HepG2 (cell line): ENCODE data around the gene NELL1. TPM values are rescaled to one million over a fixed set of nuclear protein-coding genes. Genes with fewer than 3 reads are reported as not detected.

Experiments
- ATAC-seq: fragments of 200-7000 bp; cut with Tn5 transposase; 3 replicates; pipeline ENCODE4 v1.9.1; 2020; ENCODE audit warnings: mild to moderate bottlenecking, moderate library complexity
- BruUV-seq: library from RNA; stranded (reverse); fragments of 400-500 nt; replicated peaks from 2 replicates; lab custom pipeline; 2021; lab: Mats Ljungman, UMichigan
- CTCF ChIA-PET: fragments of 300-600 bp; formaldehyde crosslinking; extraction: SDS; loops from one replicate; lab custom pipeline; 2021; ENCODE audit warnings: low total read pairs, inconsistent platforms, low intra/inter-chr PET ratio; lab: Yijun Ruan, JAX
- POLR2A ChIA-PET: fragments of 350-600 bp; sonication (Branson Sonifier 250); formaldehyde crosslinking; loops from one replicate; lab custom pipeline; 2020; ENCODE audit warnings: antibody characterized with exemption, inconsistent platforms; lab: Yijun Ruan, JAX
- DNase-seq: peaks from one replicate; pipeline ENCODE4 v3.0.0-alpha.2; 2015; ENCODE audit warnings: low spot score
- FAIRE-seq: peaks from 3 replicates; lab custom pipeline; 2011; peaks lifted over from hg19 to GRCh38; lab: Jason Lieb, UNC
- H2AFZ ChIP-seq: one replicate; pipeline ENCODE4 v1.6.1; 2011; ENCODE audit warnings: low read length, inconsistent platforms
- H3K27ac ChIP-seq: fragments of 300-600 bp; 3 replicates; pipeline ENCODE4 v1.8.0; 2011; ENCODE audit warnings: mixed run types, mild to moderate bottlenecking, mixed read lengths, low read length, inconsistent platforms; ENCODE audit not compliant: insufficient read depth; ENCODE audit errors: extremely low read length
- H3K27me3 ChIP-seq, 2 experiments: fragments of 200-600 bp in 1 of 2; 2 replicates in 1 of 2; 3 replicates in 1 of 2; pipeline versions ENCODE4 v1.6.0 to v1.8.0; 2011; ENCODE audit warnings: low read length in 2 of 2, mild to moderate bottlenecking in 2 of 2, moderate library complexity in 2 of 2, inconsistent platforms in 1 of 2; ENCODE audit not compliant: insufficient read depth in 2 of 2, control insufficient read depth in 1 of 2
- H3K36me3 ChIP-seq, 2 experiments: fragments of 200-600 bp in 1 of 2; replicated peaks in 1 of 2; 2 replicates in 1 of 2; 3 replicates in 1 of 2; pipeline versions ENCODE4 v1.5.1 to v1.8.0; 2011; ENCODE audit warnings: low read length in 2 of 2, inconsistent platforms in 1 of 2; ENCODE audit not compliant: insufficient read depth in 2 of 2, control insufficient read depth in 1 of 2
- H3K4me1 ChIP-seq: 2 replicates; pipeline ENCODE4 v1.5.1; 2012; ENCODE audit warnings: low read length, inconsistent platforms; ENCODE audit not compliant: insufficient read depth
- H3K4me2 ChIP-seq: 2 replicates; pipeline ENCODE4 v1.6.0; 2011; ENCODE audit warnings: low read depth, low read length, inconsistent platforms
- H3K4me3 ChIP-seq, 3 experiments: fragments of 200-600 bp in 1 of 3; sonication (generic), shearing (Covaris generic) in 1 of 3; replicated peaks in 1 of 3; 2 replicates each; pipeline ENCODE4 v1.5.1; 2011 to 2016; ENCODE audit warnings: low read length in 3 of 3, inconsistent platforms in 2 of 3, low read depth in 2 of 3, mild to moderate bottlenecking in 2 of 3, control low read depth in 1 of 3, mixed read lengths in 1 of 3; ENCODE audit not compliant: insufficient read depth in 1 of 3
- H3K79me2 ChIP-seq: one replicate; pipeline ENCODE4 v1.6.1; 2011; ENCODE audit warnings: low read length, inconsistent platforms; ENCODE audit not compliant: insufficient read depth
- H3K9ac ChIP-seq: 2 replicates; pipeline ENCODE4 v1.6.0; 2011; ENCODE audit warnings: mild to moderate bottlenecking, low read depth, low read length, inconsistent platforms; ENCODE audit not compliant: insufficient read depth
- H3K9me3 ChIP-seq: 2 replicates; pipeline ENCODE4 v1.5.1; 2012; ENCODE audit warnings: mild to moderate bottlenecking, low read length
- H4K20me1 ChIP-seq: 2 replicates; pipeline ENCODE4 v1.6.0; 2011; ENCODE audit warnings: inconsistent platforms, mild to moderate bottlenecking, low read length, moderate library complexity; ENCODE audit not compliant: insufficient read depth
- ATF7 ChIP-seq, 2 experiments: fragments of 450-650 bp in 1 of 2; sonication (generic) in 1 of 2; formaldehyde crosslinking in 1 of 2; IDR thresholded peaks; 2 replicates each; pipeline versions ENCODE4 v1.4.0 to v1.6.1; 2016 to 2020; ENCODE audit warnings: antibody characterized with exemption in 1 of 2, mild to moderate bottlenecking in 1 of 2, missing genetic modification reagents in 1 of 2
- CBX2 ChIP-seq, 2 experiments: fragments of 200-600 bp in 1 of 2; sonication (generic); formaldehyde crosslinking in 1 of 2; IDR thresholded peaks; 2 replicates each; pipeline versions ENCODE4 v1.7.0 to v1.8.1; 2018 to 2022; ENCODE audit warnings: low read depth in 2 of 2, low read length in 1 of 2, mild to moderate bottlenecking in 1 of 2, missing genetic modification reagents in 1 of 2
- CEBPB ChIP-seq: IDR thresholded peaks from 2 replicates; pipeline ENCODE4 v1.6.1; 2011; ENCODE audit warnings: low read depth, low read length, improper control_type of control experiment, borderline replicate concordance
- CEBPG ChIP-seq: IDR thresholded peaks from 2 replicates; pipeline ENCODE4 v1.6.1; 2016
- CREB1 ChIP-seq, 2 experiments: fragments of 450-650 bp in 1 of 2; IDR thresholded peaks; 2 replicates each; pipeline ENCODE4 v1.6.1; 2016 to 2017; ENCODE audit warnings: control low read depth in 1 of 2, mild to moderate bottlenecking in 1 of 2, missing compliant biosample characterization in 1 of 2, missing genetic modification characterization in 1 of 2
- EP300 ChIP-seq, 3 experiments: sonication (generic) in 1 of 3; formaldehyde crosslinking in 1 of 3; IDR thresholded peaks; 2 replicates each; pipeline versions ENCODE4 v1.5.1 to v1.6.1; 2011 to 2020; ENCODE audit warnings: low read depth in 2 of 3, low read length in 2 of 3, borderline replicate concordance in 1 of 3, improper control_type of control experiment in 1 of 3, mild to moderate bottlenecking in 1 of 3, missing genetic modification reagents in 1 of 3, moderate library complexity in 1 of 3
- HOXA5 ChIP-seq: sonication (generic); formaldehyde crosslinking; IDR thresholded peaks from 2 replicates; pipeline ENCODE4 v1.4.0; 2020; ENCODE audit warnings: missing genetic modification reagents
- MTA3 ChIP-seq: sonication (generic); formaldehyde crosslinking; IDR thresholded peaks from 2 replicates; pipeline ENCODE4 v1.4.0; 2020; ENCODE audit warnings: missing genetic modification reagents
- ONECUT2 ChIP-seq: sonication (generic); formaldehyde crosslinking; IDR thresholded peaks from 2 replicates; pipeline ENCODE4 v1.4.0; 2020; ENCODE audit warnings: missing genetic modification reagents
- ZNF563 ChIP-seq: sonication (generic); formaldehyde crosslinking; IDR thresholded peaks from 2 replicates; pipeline ENCODE4 v1.8.0; 2022; ENCODE audit warnings: mild to moderate bottlenecking, moderate library complexity, missing genetic modification reagents
- ZNF572 ChIP-seq: sonication (generic); formaldehyde crosslinking; IDR thresholded peaks from 2 replicates; pipeline ENCODE4 v1.5.1; 2020; ENCODE audit warnings: mild to moderate bottlenecking, missing genetic modification reagents
- ZNF776 ChIP-seq: sonication (generic); formaldehyde crosslinking; IDR thresholded peaks from 2 replicates; pipeline ENCODE4 v1.4.0; 2020; ENCODE audit warnings: mild to moderate bottlenecking, missing genetic modification reagents
- WGBS: methylation state at CpG from one replicate; pipeline ENCODE4 v1.1.6; 2017; ENCODE audit warnings: low lambda C conversion rate; 5-methylcytosine and 5-hydroxymethylcytosine counted together
- in situ Hi-C: cut with HindIII; loops from 2 replicates; pipeline ENCODE4 v1.10.0; 2017; ENCODE audit warnings: low pct_unique_long_range_greater_than_20kb; ENCODE audit not compliant: extremely low pct_ligation_motif_present
- intact Hi-C: fragments of 100-400 bp; cut with micrococcal nuclease; formaldehyde crosslinking; loops from one replicate; pipeline ENCODE4 v1.10.0; 2022; ENCODE audit not compliant: unreplicated experiment
- polyA plus RNA-seq, 8 experiments: library from polyadenylated mRNA; depleted of rRNA in 3 of 8; stranded (reverse) in 7 of 8; unstranded in 1 of 8; fragments of >200 nt; fragmentation: Illumina TruSeq in 4 of 8; extraction: Trizol in 4 of 8; gene quantifications; 2 replicates each; pipeline versions ENCODE4 v1.2.1 to v1.2.3, GENCODE V29; 2011 to 2016; ENCODE audit warnings: low read depth in 4 of 8, missing spikeins in 1 of 8, mixed read lengths in 1 of 8; ENCODE audit not compliant: insufficient read depth in 1 of 8
- total RNA-seq, 5 experiments: library from RNA; depleted of rRNA; stranded (reverse); fragments of >200 nt; fragmentation: Illumina TruSeq; extraction: Trizol; gene quantifications; 2 replicates each; pipeline ENCODE4 v1.2.3, GENCODE V29; 2016; ENCODE audit warnings: low read depth in 1 of 5

The NELL1 gene
- total and polyA plus RNA-seq, 2 of the 13 experiments (the other 11 are each of a cell fraction or from before 2014, with no cell fraction given) = not detected

GRCh38 chr11:21567645-21568290 lies 898.4 kb downstream of the NELL1 start (continued):
- TF ChIP-seq EP300 (IDR thresholded peaks at IDR 0.05; ENCODE audit: low read depth in 2 of 2, low read length in 2 of 2) (no peak), EP300 (CRISPR knock-in tag; IDR thresholded peaks at IDR 0.05; ENCODE audit: borderline replicate concordance) (no peak), HOXA5 (CRISPR knock-in tag) (no peak), CEBPB (no peak), ZNF776 (CRISPR knock-in tag) (no peak), CBX2 (IDR thresholded peaks at IDR 0.05; ENCODE audit: low read depth, low read length) (no peak), CBX2 (CRISPR knock-in tag; IDR thresholded peaks at IDR 0.05; ENCODE audit: low read depth) (no peak), ZNF563 (no peak), CEBPG (CRISPR knock-in tag) (no peak), ONECUT2 (CRISPR knock-in tag) (no peak), ZNF572 (no peak)

DNA sequence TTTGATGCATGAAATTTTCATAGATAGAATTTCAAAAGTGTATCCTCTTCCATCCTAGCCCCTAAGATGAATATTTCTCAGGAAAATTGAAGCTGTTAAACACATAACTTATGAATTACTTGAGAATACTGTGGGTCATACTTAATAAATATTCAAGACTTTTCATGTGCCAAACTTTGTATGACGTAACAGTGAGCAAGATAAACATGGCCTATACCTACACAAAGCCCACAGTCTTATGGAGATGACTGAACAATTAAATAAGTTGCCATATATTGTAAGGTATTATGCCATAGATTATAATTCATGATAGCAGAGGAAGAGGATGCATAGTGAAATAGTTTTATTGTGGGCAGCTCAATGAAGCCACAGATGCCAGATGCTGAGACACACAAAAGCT lies 902.8 kb downstream of the NELL1 start:
- CTCF ChIA-PET = no interaction called here
- no TSS peak for BruUV-seq
- H3K4me1 ChIP-seq = no peaks in the 10 kb centered on the region
- H3K4me2 ChIP-seq = no peak overlapping the region
- H3K27me3 ChIP-seq = no peaks in the 10 kb centered on the region
- H3K4me3 ChIP-seq = no peak overlapping the region
- no peaks in the 10 kb centered on the region for H3K36me3 ChIP-seq
- intact Hi-C loops = no loop called here
- H4K20me1 ChIP-seq = no peaks in the 10 kb centered on the region
- H3K9me3 ChIP-seq = no peaks in the 10 kb centered on the region; the same call in 1 of the 2 replicates
- no peaks in the 10 kb centered on the region for H3K79me2 ChIP-seq
- TF ChIP-seq ATF7 (IDR thresholded peaks at IDR 0.05) (peak; percentile 67), ATF7 (CRISPR knock-in tag; IDR thresholded peaks at IDR 0.05) (no peak), CREB1 (IDR thresholded peaks at IDR 0.05) (peak; percentile 74), CREB1 (CRISPR knock-in tag; IDR thresholded peaks at IDR 0.05) (no peak), MTA3 (CRISPR knock-in tag) (no peak)
- TF ChIP-seq, all 625 proteins: peak for 2
- no peak overlapping the region for H3K27ac ChIP-seq
- WGBS = 0% methylated on average over 1 of the region's 1 CpG
- ATAC-seq (no peak), DNase-seq (no peak), FAIRE-seq (no peak)
- POLR2A ChIA-PET = no interaction called here
- no peak overlapping the region for H2AFZ ChIP-seq
- in situ Hi-C loops = no loop called here
- no peak overlapping the region for H3K9ac ChIP-seq
